Loucy (cell line): ENCODE measurements around the gene RRAD.
"Not testable (repeated sequence)": the region's sequence is repeated elsewhere in the genome, so short reads cannot be mapped to it uniquely, and the experiment has no call there.

Experiments used
- H2AFZ ChIP-seq: fragments of 200-600 bp; sonication (generic); 2 replicates; pipeline ENCODE4 v1.6.0; 2016; ENCODE audit warnings: antibody characterized with exemption, mild to moderate bottlenecking, low read length, moderate library complexity
- H3F3A ChIP-seq: fragments of 200-600 bp; 2 replicates; pipeline ENCODE4 v1.6.0; 2016; ENCODE audit warnings: antibody characterized with exemption, low read depth, mild to moderate bottlenecking
- H3K27me3 ChIP-seq: fragments of 200-600 bp; sonication (generic); 2 replicates; pipeline ENCODE4 v1.6.1; 2014; ENCODE audit warnings: low read length, mild to moderate bottlenecking; ENCODE audit not compliant: insufficient read depth, poor library complexity, severe bottlenecking
- H3K36me3 ChIP-seq: fragments of 200-600 bp; sonication (generic); 2 replicates; pipeline ENCODE4 v1.6.1; 2016; ENCODE audit warnings: low read length; ENCODE audit not compliant: insufficient read depth
- H3K4me1 ChIP-seq: fragments of 200-600 bp; sonication (generic); 2 replicates; pipeline ENCODE4 v1.5.1; 2014; ENCODE audit warnings: low read length, mild to moderate bottlenecking; ENCODE audit not compliant: insufficient read depth, poor library complexity, severe bottlenecking
- H3K4me2 ChIP-seq: fragments of 200-600 bp; sonication (generic); 2 replicates; pipeline ENCODE4 v1.6.0; 2014; ENCODE audit warnings: antibody characterized with exemption, low read length, low read depth, mild to moderate bottlenecking; ENCODE audit not compliant: poor library complexity, severe bottlenecking
- H3K4me3 ChIP-seq: fragments of 200-600 bp; sonication (generic); 2 replicates; pipeline ENCODE4 v1.5.1; 2014; ENCODE audit warnings: low read length, mild to moderate bottlenecking, mixed read lengths; ENCODE audit not compliant: poor library complexity, severe bottlenecking
- H3K79me2 ChIP-seq: fragments of 200-600 bp; sonication (generic); 2 replicates; pipeline ENCODE4 v1.6.1; 2014; ENCODE audit warnings: low read length; ENCODE audit not compliant: insufficient read depth
- H3K9ac ChIP-seq: fragments of 200-600 bp; sonication (generic); 2 replicates; pipeline ENCODE4 v1.6.0; 2014; ENCODE audit warnings: mild to moderate bottlenecking, low read depth, low read length, moderate library complexity; ENCODE audit not compliant: poor library complexity, severe bottlenecking
- H3K9me2 ChIP-seq: fragments of 200-600 bp; sonication (generic); replicated peaks from 2 replicates; pipeline ENCODE4 v1.6.1; 2016; ENCODE audit warnings: low read depth, low read length, mixed read lengths
- H3K9me3 ChIP-seq: fragments of 200-600 bp; sonication (generic); 2 replicates; pipeline ENCODE4 v1.6.1; 2014; ENCODE audit warnings: mild to moderate bottlenecking, antibody characterized with exemption, low read length, low read depth; ENCODE audit not compliant: insufficient read depth
- H4K20me1 ChIP-seq: fragments of 200-600 bp; sonication (generic); 2 replicates; pipeline ENCODE4 v1.6.0; 2014; ENCODE audit warnings: antibody characterized with exemption, low read length, mild to moderate bottlenecking; ENCODE audit not compliant: insufficient read depth, poor library complexity, severe bottlenecking
- EZH2phosphoT487 ChIP-seq: fragments of 200-600 bp; IDR thresholded peaks from 2 replicates; pipeline ENCODE4 v1.6.1; 2018; ENCODE audit warnings: antibody characterized with exemption, mild to moderate bottlenecking, moderate library complexity, borderline replicate concordance
- TF ChIP-seq, protein P1 (sequence below): fragments of 200-600 bp; sonication (generic); conservative IDR thresholded peaks from 2 replicates; pipeline ENCODE4 v1.5.1; 2014; ENCODE audit warnings: mild to moderate bottlenecking, antibody characterized with exemption, low read length

The RRAD gene

DNA sequence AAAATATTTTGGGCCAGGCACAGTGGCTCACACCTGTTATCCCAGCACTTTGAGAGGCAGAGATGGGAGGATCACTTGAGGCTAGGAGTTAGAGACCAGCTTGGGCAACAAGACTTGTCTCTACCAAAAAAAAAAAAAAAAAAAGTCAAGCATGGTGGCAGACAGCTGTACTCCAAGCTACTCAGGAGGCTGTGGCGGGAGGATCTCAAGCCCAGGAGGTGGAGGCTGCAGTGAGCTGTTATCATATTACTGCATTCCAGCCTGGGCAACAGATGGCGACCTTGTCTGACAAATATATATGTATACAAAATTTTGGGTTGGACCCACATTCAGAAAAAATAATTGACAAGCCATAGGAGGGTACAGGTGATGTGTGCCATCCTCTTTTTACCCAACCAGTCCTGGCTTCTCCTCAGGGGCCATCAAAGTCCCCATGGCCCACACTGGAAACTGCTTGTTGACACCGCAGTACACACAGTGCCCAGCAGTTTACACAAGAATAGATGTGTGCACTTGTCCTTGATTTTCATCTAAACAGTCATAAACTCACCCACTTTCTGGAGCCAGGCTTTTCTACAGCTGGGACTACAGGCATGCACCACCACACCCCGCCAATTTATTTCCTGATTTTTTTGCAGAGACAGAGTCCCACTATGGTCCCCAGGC lies 11.7 kb upstream of the RRAD start:
- H3K4me2 ChIP-seq = peak overlapping the region; percentile 99
- H3K36me3 ChIP-seq = peaks cover 10% of the 10 kb centered on the region; the same call in 1 of the 2 replicates
- H2AFZ ChIP-seq = no peak overlapping the region
- H3K27me3 ChIP-seq = no peaks in the 10 kb centered on the region
- peaks cover 14% of the 10 kb centered on the region for H4K20me1 ChIP-seq
- peaks cover 47% of the 10 kb centered on the region for H3K79me2 ChIP-seq
- TF ChIP-seq EZH2phosphoT487 = no peak
- TF ChIP-seq, protein P1, sequence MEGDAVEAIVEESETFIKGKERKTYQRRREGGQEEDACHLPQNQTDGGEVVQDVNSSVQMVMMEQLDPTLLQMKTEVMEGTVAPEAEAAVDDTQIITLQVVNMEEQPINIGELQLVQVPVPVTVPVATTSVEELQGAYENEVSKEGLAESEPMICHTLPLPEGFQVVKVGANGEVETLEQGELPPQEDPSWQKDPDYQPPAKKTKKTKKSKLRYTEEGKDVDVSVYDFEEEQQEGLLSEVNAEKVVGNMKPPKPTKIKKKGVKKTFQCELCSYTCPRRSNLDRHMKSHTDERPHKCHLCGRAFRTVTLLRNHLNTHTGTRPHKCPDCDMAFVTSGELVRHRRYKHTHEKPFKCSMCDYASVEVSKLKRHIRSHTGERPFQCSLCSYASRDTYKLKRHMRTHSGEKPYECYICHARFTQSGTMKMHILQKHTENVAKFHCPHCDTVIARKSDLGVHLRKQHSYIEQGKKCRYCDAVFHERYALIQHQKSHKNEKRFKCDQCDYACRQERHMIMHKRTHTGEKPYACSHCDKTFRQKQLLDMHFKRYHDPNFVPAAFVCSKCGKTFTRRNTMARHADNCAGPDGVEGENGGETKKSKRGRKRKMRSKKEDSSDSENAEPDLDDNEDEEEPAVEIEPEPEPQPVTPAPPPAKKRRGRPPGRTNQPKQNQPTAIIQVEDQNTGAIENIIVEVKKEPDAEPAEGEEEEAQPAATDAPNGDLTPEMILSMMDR = peak; percentile 12; the same call in 1 of the 2 replicates
- H3K9me2 ChIP-seq = no peaks in the 10 kb centered on the region
- no peaks in the 10 kb centered on the region for H3K9me3 ChIP-seq
- peaks cover 34% of the 10 kb centered on the region for H3K4me1 ChIP-seq
- H3K9ac ChIP-seq = peak overlapping the region; percentile 97
- peak overlapping the region; percentile 94 for H3K4me3 ChIP-seq
- H3F3A ChIP-seq = no peaks in the 10 kb centered on the region

DNA sequence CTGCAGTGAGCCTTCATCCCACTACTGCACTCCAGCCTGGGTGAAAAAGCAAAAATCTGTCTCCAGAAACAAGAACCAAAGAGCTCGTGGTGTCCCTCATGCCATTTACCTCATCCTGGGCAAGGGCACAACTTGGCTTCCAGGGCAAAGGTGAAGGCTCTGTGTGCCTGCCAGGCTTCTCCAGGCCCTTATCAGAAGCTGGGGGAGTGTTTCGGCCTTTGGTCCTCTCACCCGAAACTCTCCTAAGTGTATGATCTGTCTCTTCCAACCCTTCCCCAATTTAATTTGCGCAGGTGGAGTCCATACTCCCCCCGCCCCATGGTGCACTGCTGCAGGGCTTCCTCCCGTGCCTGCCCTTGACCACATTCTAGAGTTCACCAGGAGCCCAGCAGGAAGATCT lies 11.1 kb upstream of the RRAD start:
- Histone ChIP-seq H3K27me3 (no peaks in the 10 kb centered on the region), H3K36me3 (0 out of 2 replicates have a peak, but pooled peaks cover 7% of the 10 kb centered on the region), H4K20me1 (peaks cover 14% of the 10 kb centered on the region), H2AFZ (no peak overlapping the region), H3K9me2 (no peaks in the 10 kb centered on the region), H3F3A (no peaks in the 10 kb centered on the region), H3K79me2 (peaks cover 47% of the 10 kb centered on the region), H3K4me2 (peak overlapping the region; percentile 99), H3K4me3 (peak overlapping the region; percentile 94), H3K9ac (peak overlapping the region; percentile 97), H3K9me3 (no peaks in the 10 kb centered on the region), H3K4me1 (peaks cover 34% of the 10 kb centered on the region)
- TF ChIP-seq, protein P1 = no peak
- no peak for TF ChIP-seq EZH2phosphoT487

DNA sequence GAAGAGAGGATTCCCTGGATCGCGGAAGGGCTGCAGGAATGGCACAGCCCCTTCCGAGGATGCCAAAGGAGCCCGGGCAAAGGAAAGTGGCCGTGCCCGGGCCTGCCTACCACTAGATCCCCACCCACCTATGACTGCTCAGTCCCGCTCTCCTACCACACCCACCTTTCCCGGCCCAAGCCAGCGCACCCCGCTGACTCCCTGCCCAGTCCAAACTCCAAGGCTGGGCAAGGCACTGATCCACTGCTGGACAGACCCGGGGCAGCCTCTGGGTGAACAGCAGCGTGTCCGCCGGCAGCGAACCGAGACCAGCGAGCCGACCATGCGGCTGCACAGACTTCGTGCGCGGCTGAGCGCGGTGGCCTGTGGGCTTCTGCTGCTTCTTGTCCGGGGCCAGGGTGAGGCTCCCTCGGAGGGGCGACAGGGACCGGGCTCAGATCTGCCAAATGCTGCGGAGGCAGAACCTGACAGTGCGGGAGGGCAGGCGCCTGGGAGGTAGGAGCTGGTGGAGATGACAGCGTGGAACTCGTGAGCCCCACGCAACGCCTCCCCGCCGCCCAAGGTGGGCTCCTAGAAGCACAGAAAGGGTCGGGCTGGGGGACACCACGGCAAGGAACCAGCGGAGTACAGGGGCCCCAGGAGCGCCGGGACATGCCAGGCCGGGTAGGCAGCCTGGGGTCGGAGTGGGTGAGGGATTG lies 10.1 kb upstream of the RRAD start, which contains the start of gene CES2:
TSS of gene CES2 (plus strand) at position 203 of the 698 bp plus-strand sequence. CDS start at position 323, 120 bp downstream.
- Histone ChIP-seq H3K9me3 (no peaks in the 10 kb centered on the region), H4K20me1 (peaks cover 14% of the 10 kb centered on the region), H3K79me2 (peaks cover 47% of the 10 kb centered on the region), H3F3A (no peaks in the 10 kb centered on the region), H2AFZ (peak within 1 kb of the TSS; percentile 80), H3K9me2 (no peaks in the 10 kb centered on the region), H3K4me3 (peak within 1 kb of the TSS; percentile 94), H3K36me3 (0 out of 2 replicates have a peak, but pooled peaks cover 3% of the 10 kb centered on the region), H3K9ac (peak within 1 kb of the TSS; percentile 97), H3K27me3 (no peaks in the 10 kb centered on the region), H3K4me1 (peaks cover 34% of the 10 kb centered on the region), H3K4me2 (peak within 1 kb of the TSS; percentile 99)
- TF ChIP-seq, protein P1 = no peak
- TF ChIP-seq EZH2phosphoT487 = no peak

DNA sequence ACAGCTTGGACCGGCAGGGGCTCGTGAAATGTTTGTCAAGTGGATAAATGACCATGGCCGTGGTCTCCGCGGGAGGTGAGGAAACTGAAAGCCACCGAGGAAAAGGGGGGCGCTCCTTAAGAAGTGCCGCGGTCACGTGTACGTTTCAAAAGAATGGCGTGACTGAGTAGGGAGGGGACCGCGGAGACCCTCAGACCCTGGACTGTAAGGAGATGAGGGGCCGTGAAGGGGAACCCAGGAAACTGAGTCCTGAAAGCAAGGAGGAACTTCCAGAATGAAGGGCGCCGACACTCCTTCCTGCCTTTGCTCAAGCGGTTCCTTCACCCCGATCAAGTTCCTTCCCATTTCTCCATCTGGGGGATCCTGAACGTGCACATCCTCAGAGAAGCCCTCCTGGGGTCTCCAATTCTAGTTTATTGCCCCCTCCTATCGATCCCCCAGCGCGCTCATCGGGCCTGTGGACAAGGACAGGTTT lies 9.5 kb upstream of the RRAD start:
- H3K27me3 ChIP-seq, H3K9me3 ChIP-seq, H3K36me3 ChIP-seq, H3K9me2 ChIP-seq, H3F3A ChIP-seq: not testable (repeated sequence)
- Histone ChIP-seq H3K9ac (peak overlapping the region; percentile 97), H3K4me1 (peaks cover 34% of the 10 kb centered on the region), H3K79me2 (peaks cover 47% of the 10 kb centered on the region), H2AFZ (peak overlapping the region; percentile 80), H4K20me1 (peaks cover 14% of the 10 kb centered on the region), H3K4me2 (peak overlapping the region; percentile 99), H3K4me3 (peak overlapping the region; percentile 94)
